ENCODE results near the gene YIF1A. TPM values are rescaled to one million over a fixed set of nuclear protein-coding genes. Genes with fewer than 3 reads are reported as not detected.

YIF1A gene
- polyA plus RNA-seq, 1 donor from 2014 or later, result 51.2 TPM

GRCh38 chr11:66325263-66325671, 36.3 kb upstream of the YIF1A start:
- no peak overlapping the region for H3K27ac ChIP-seq (ENCODE audit: low read length)
- TF ChIP-seq RAD21 (conservative IDR thresholded peaks at IDR 0.05), result no peak
- TF ChIP-seq EP300 (conservative IDR thresholded peaks at IDR 0.05; ENCODE audit: poor library complexity, severe bottlenecking), result no peak
- TF ChIP-seq EZH2 (IDR thresholded peaks at IDR 0.05; ENCODE audit: borderline replicate concordance, insufficient read depth, low read length, poor library complexity, severe bottlenecking), result no peak
- no peak for TF ChIP-seq SMC3 (conservative IDR thresholded peaks at IDR 0.05; ENCODE audit: poor library complexity)
- TF ChIP-seq, protein P1, sequence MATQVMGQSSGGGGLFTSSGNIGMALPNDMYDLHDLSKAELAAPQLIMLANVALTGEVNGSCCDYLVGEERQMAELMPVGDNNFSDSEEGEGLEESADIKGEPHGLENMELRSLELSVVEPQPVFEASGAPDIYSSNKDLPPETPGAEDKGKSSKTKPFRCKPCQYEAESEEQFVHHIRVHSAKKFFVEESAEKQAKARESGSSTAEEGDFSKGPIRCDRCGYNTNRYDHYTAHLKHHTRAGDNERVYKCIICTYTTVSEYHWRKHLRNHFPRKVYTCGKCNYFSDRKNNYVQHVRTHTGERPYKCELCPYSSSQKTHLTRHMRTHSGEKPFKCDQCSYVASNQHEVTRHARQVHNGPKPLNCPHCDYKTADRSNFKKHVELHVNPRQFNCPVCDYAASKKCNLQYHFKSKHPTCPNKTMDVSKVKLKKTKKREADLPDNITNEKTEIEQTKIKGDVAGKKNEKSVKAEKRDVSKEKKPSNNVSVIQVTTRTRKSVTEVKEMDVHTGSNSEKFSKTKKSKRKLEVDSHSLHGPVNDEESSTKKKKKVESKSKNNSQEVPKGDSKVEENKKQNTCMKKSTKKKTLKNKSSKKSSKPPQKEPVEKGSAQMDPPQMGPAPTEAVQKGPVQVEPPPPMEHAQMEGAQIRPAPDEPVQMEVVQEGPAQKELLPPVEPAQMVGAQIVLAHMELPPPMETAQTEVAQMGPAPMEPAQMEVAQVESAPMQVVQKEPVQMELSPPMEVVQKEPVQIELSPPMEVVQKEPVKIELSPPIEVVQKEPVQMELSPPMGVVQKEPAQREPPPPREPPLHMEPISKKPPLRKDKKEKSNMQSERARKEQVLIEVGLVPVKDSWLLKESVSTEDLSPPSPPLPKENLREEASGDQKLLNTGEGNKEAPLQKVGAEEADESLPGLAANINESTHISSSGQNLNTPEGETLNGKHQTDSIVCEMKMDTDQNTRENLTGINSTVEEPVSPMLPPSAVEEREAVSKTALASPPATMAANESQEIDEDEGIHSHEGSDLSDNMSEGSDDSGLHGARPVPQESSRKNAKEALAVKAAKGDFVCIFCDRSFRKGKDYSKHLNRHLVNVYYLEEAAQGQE (IDR thresholded peaks at IDR 0.05; ENCODE audit: borderline replicate concordance), result no peak
- TF ChIP-seq MXI1 (conservative IDR thresholded peaks at IDR 0.05; ENCODE audit: poor library complexity, severe bottlenecking), result no peak
- no peak for TF ChIP-seq POLR2AphosphoS5 (IDR thresholded peaks at IDR 0.05)
- no peak for TF ChIP-seq TAF1 (IDR thresholded peaks at IDR 0.05; ENCODE audit: low read depth)
- TF ChIP-seq, protein P2, sequence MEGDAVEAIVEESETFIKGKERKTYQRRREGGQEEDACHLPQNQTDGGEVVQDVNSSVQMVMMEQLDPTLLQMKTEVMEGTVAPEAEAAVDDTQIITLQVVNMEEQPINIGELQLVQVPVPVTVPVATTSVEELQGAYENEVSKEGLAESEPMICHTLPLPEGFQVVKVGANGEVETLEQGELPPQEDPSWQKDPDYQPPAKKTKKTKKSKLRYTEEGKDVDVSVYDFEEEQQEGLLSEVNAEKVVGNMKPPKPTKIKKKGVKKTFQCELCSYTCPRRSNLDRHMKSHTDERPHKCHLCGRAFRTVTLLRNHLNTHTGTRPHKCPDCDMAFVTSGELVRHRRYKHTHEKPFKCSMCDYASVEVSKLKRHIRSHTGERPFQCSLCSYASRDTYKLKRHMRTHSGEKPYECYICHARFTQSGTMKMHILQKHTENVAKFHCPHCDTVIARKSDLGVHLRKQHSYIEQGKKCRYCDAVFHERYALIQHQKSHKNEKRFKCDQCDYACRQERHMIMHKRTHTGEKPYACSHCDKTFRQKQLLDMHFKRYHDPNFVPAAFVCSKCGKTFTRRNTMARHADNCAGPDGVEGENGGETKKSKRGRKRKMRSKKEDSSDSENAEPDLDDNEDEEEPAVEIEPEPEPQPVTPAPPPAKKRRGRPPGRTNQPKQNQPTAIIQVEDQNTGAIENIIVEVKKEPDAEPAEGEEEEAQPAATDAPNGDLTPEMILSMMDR (IDR thresholded peaks at IDR 0.05; ENCODE audit: poor library complexity, severe bottlenecking), result no peak
- no peaks in the 10 kb centered on the region for H3K79me2 ChIP-seq (replicated peaks; ENCODE audit: insufficient read depth, low read length)
- H3K27me3 ChIP-seq (ENCODE audit: insufficient read depth, low read depth, low read length), result no peaks in the 10 kb centered on the region
- no peaks in the 10 kb centered on the region for H3F3A ChIP-seq (ENCODE audit: insufficient read depth, low read length, poor library complexity, severe bottlenecking)
- no peaks in the 10 kb centered on the region for H3K9me2 ChIP-seq (ENCODE audit: insufficient read depth, low read length)
- H3K9ac ChIP-seq (ENCODE audit: low read length), result no peak overlapping the region
- no peaks in the 10 kb centered on the region for H3K36me3 ChIP-seq (ENCODE audit: insufficient read depth, low read length)
- no peak overlapping the region for H2AFZ ChIP-seq (ENCODE audit: low read depth, low read length)
- no peak overlapping the region for H3K4me3 ChIP-seq (ENCODE audit: low read length)
- H3K9me3 ChIP-seq (ENCODE audit: low read length), result no peaks in the 10 kb centered on the region
- no peak overlapping the region for H3K4me2 ChIP-seq (ENCODE audit: low read length)
- H4K20me1 ChIP-seq (ENCODE audit: insufficient read depth), result no peaks in the 10 kb centered on the region

GRCh38 chr11:66324664-66325063, 35.7 kb upstream of the YIF1A start:
- Histone ChIP-seq H3K9me2 (ENCODE audit: insufficient read depth, low read length) (no peaks in the 10 kb centered on the region), H3F3A (ENCODE audit: insufficient read depth, low read length, poor library complexity, severe bottlenecking) (no peaks in the 10 kb centered on the region), H3K9me3 (ENCODE audit: low read length) (no peaks in the 10 kb centered on the region), H3K36me3 (ENCODE audit: insufficient read depth, low read length) (no peaks in the 10 kb centered on the region), H3K4me3 (ENCODE audit: low read length) (no peak overlapping the region), H3K9ac (ENCODE audit: low read length) (no peak overlapping the region), H3K27me3 (ENCODE audit: insufficient read depth, low read depth, low read length) (no peaks in the 10 kb centered on the region), H3K79me2 (replicated peaks; ENCODE audit: insufficient read depth, low read length) (no peaks in the 10 kb centered on the region), H4K20me1 (ENCODE audit: insufficient read depth) (no peaks in the 10 kb centered on the region), H2AFZ (ENCODE audit: low read depth, low read length) (no peak overlapping the region), H3K4me2 (ENCODE audit: low read length) (no peak overlapping the region), H3K27ac (ENCODE audit: low read length) (no peak overlapping the region)
- no peak for TF ChIP-seq MXI1 (conservative IDR thresholded peaks at IDR 0.05; ENCODE audit: poor library complexity, severe bottlenecking)
- no peak for TF ChIP-seq EP300 (conservative IDR thresholded peaks at IDR 0.05; ENCODE audit: poor library complexity, severe bottlenecking)
- TF ChIP-seq RAD21 (conservative IDR thresholded peaks at IDR 0.05), result no peak
- no peak for TF ChIP-seq SMC3 (conservative IDR thresholded peaks at IDR 0.05; ENCODE audit: poor library complexity)
- no peak for TF ChIP-seq EZH2 (IDR thresholded peaks at IDR 0.05; ENCODE audit: borderline replicate concordance, insufficient read depth, low read length, poor library complexity, severe bottlenecking)
- TF ChIP-seq TAF1 (IDR thresholded peaks at IDR 0.05; ENCODE audit: low read depth), result no peak
- TF ChIP-seq, protein P1 (IDR thresholded peaks at IDR 0.05; ENCODE audit: borderline replicate concordance), result no peak
- TF ChIP-seq POLR2AphosphoS5 (IDR thresholded peaks at IDR 0.05), result no peak
- TF ChIP-seq, protein P2 (IDR thresholded peaks at IDR 0.05; ENCODE audit: poor library complexity, severe bottlenecking), result no peak

All from neural cell (in vitro differentiated cells).